Sigmoid colon (tissue), 7 donors: ENCODE measurements around the gene FBLN7. TPM values are rescaled to one million over a fixed set of nuclear protein-coding genes. Genes with fewer than 3 reads are reported as not detected.
A peak's percentile ranks its signal among the peaks of the same experiment; 100 is the strongest.

Source experiments
- DNase-seq: peaks from one replicate; pipeline ENCODE4 v3.0.0-alpha.2; 2019
- H3K27ac ChIP-seq, 4 donors: fragments of 200-600 bp; sonication (generic); one replicate each; pipeline ENCODE4 v1.5.1; 2016 to 2019; ENCODE audit warnings: mild to moderate bottlenecking in 1 of 4
- H3K27me3 ChIP-seq, 3 donors: fragments of 200-600 bp; sonication (generic); one replicate each; pipeline ENCODE4 v1.5.1; 2019; ENCODE audit warnings: mild to moderate bottlenecking in 1 of 3
- H3K36me3 ChIP-seq, 4 donors: fragments of 200-600 bp; sonication (generic); one replicate each; pipeline ENCODE4 v1.5.1; 2016 to 2019
- H3K4me1 ChIP-seq, 4 donors: fragments of 200-600 bp; sonication (generic); one replicate each; pipeline ENCODE4 v1.5.1; 2017 to 2019
- H3K4me3 ChIP-seq, 4 donors: fragments of 200-600 bp; sonication (generic); one replicate each; pipeline ENCODE4 v1.5.1; 2017 to 2019; ENCODE audit warnings: mild to moderate bottlenecking in 2 of 4, moderate library complexity in 1 of 4
- H3K9me3 ChIP-seq, 4 donors: fragments of 200-600 bp in 3 of 4; sonication (generic) in 3 of 4; one replicate each; pipeline versions ENCODE4 v1.5.1 to v1.6.1; 2013 to 2019
- EP300 ChIP-seq, 4 donors: sonication (generic); formaldehyde crosslinking; IDR thresholded peaks; one replicate each; pipeline ENCODE4 v1.6.1; 2017; ENCODE audit warnings: antibody characterized with exemption in 4 of 4
- POLR2A ChIP-seq, 2 donors: fragments of 450-650 bp; IDR thresholded peaks; one replicate each; pipeline ENCODE4 v1.6.1; 2016; ENCODE audit warnings: antibody characterized with exemption in 2 of 2, mild to moderate bottlenecking in 2 of 2, moderate library complexity in 2 of 2
- POLR2AphosphoS5 ChIP-seq, 4 donors: sonication (generic); formaldehyde crosslinking; IDR thresholded peaks; one replicate each; pipeline ENCODE4 v1.6.1; 2017; ENCODE audit warnings: antibody characterized with exemption in 4 of 4
- WGBS, 2 donors: extraction: QIAGEN DNeasy Blood & Tissue Kit; methylation state at CpG; one replicate each; pipeline ENCODE4 v1.1.7; 2013; 5-methylcytosine and 5-hydroxymethylcytosine counted together
- intact Hi-C: fragments of 100-400 bp; cut with DNase I; formaldehyde crosslinking; loops from one replicate; pipeline ENCODE4 v1.15.1; 2023
- polyA plus RNA-seq, 3 donors: library from polyadenylated mRNA; stranded (reverse); fragments of 200-250 nt; gene quantifications; one replicate each; pipeline ENCODE4 v1.2.3, GENCODE V29; 2013
- total RNA-seq, 4 donors: library from RNA; depleted of rRNA; stranded (reverse); fragments of >200 nt; gene quantifications; one replicate each; pipeline ENCODE4 v1.1.0, GENCODE V29; 2016
- TF ChIP-seq, protein P1 (sequence below), 4 experiments: fragments of 450-650 bp in 3 of 4; fragments of 200-600 bp in 1 of 4; IDR thresholded peaks; one replicate each; pipeline ENCODE4 v1.5.1; 2016 to 2019; ENCODE audit warnings: antibody characterized with exemption in 4 of 4, mild to moderate bottlenecking in 3 of 4, moderate library complexity in 2 of 4
- donor health status: healthy with polysubstance abuse.
- donor health status: Bipolar disorder and iron deficiency.
- donor health status: healthy.

FBLN7 gene
- total and polyA plus RNA-seq, 7 donors: 0.95 to 3.3 (median 1.1) TPM; not detected in 2

DNA sequence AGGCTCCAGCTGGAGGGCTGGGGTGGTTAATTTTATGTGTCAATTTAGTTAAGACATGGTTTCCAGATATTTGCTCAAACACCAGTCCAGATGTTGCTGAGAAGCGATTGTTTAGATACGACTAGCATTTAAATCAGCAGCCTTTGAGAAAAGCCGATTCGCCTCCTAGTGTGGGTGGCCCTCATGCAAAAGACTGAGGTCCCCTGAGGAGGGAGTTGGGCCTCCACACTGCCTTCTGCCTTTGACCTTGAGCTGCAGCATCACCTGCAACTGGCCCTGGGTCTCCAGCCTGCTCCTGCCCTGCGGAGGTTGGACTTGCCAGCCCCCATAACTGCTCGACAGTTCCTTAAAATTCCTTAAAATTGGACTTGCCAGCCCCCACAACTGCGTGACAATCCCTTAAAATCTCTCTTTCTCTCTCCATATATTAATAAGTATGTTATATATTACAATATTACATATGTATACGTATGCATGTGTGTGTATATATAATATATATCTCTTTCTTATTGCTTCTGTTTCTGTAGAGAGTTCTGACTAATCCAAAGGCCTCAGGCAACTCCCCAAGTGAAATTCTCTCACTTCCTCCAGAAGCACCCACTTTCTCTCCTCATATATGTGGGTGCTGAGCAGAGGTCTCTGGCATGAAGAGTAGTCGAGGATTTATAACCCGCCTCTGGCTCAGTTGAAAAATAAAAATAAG, 14.4 kb downstream of the FBLN7 start:
- intact Hi-C loops: no loop called here
- WGBS, 2 donors: 89 to 92% methylated on average over 10 of the region's 10 CpGs
- TF ChIP-seq, protein P1, sequence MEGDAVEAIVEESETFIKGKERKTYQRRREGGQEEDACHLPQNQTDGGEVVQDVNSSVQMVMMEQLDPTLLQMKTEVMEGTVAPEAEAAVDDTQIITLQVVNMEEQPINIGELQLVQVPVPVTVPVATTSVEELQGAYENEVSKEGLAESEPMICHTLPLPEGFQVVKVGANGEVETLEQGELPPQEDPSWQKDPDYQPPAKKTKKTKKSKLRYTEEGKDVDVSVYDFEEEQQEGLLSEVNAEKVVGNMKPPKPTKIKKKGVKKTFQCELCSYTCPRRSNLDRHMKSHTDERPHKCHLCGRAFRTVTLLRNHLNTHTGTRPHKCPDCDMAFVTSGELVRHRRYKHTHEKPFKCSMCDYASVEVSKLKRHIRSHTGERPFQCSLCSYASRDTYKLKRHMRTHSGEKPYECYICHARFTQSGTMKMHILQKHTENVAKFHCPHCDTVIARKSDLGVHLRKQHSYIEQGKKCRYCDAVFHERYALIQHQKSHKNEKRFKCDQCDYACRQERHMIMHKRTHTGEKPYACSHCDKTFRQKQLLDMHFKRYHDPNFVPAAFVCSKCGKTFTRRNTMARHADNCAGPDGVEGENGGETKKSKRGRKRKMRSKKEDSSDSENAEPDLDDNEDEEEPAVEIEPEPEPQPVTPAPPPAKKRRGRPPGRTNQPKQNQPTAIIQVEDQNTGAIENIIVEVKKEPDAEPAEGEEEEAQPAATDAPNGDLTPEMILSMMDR (IDR thresholded peaks at IDR 0.05): no peak
- TF ChIP-seq POLR2A (IDR thresholded peaks at IDR 0.05) (no peak), EP300 (IDR thresholded peaks at IDR 0.05) (no peak), POLR2AphosphoS5 (IDR thresholded peaks at IDR 0.05) (no peak)
- Histone ChIP-seq H3K36me3 (no peaks in the 10 kb centered on the region), H3K27me3 (no peaks in the 10 kb centered on the region), H3K4me3 (no peak overlapping the region), H3K4me1 (peaks cover 0 to 12% (median 5%) of the 10 kb centered on the region in 4 donors), H3K27ac (no peak overlapping the region), H3K9me3 (no peaks in the 10 kb centered on the region)
- DNase-seq: no peak

DNA sequence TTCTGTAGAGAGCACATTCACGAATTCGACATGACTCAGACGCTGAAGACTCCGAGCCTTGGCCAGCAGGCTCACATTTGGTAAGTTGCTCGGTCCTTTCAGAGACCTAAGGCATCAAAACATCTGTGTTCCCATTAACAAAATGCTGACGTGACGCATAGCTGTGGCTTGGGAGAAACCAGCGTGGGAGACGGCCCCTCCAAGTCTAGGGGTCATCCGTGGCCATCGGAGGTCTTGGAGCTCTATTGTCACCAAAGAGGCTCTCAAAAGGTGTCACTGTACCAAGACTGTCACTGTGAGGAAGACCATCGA, 14.9 kb downstream of the FBLN7 start:
- Histone ChIP-seq H3K9me3 (no peaks in the 10 kb centered on the region), H3K4me3 (no peak overlapping the region), H3K36me3 (no peaks in the 10 kb centered on the region), H3K27me3 (no peaks in the 10 kb centered on the region), H3K4me1 (peaks cover 0 to 12% (median 5%) of the 10 kb centered on the region in 4 donors), H3K27ac (no peak overlapping the region)
- intact Hi-C loops: no loop called here
- no peak for TF ChIP-seq POLR2A (IDR thresholded peaks at IDR 0.05)
- no peak for TF ChIP-seq POLR2AphosphoS5 (IDR thresholded peaks at IDR 0.05)
- 91 to 95% methylated on average over 12 of the region's 12 CpGs for WGBS, 2 donors
- DNase-seq: peak; percentile 38

DNA sequence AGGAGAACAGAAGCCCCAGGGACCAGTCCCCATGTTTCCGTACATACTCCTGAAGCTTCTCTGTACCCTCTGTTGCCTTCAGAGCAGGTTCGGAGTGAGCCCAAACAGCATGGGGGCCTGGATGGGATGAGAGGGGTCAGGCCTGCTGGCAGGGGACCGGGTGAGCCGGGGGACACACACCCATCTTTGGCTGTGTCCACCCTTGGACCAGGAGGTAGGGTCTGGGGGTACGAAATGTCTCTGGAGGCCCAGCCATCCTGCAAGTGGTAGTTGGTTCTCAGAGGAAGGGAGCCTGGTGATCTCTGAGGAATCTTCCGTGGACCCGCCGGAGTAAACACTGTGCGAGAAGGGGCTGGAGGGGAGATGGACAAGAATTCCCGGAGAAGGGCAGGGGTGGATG, 15.3 kb downstream of the FBLN7 start:
- Histone ChIP-seq H3K27me3 (no peaks in the 10 kb centered on the region), H3K27ac (no peak overlapping the region), H3K9me3 (no peaks in the 10 kb centered on the region), H3K36me3 (no peaks in the 10 kb centered on the region), H3K4me1 (peaks cover 0 to 12% (median 5%) of the 10 kb centered on the region in 4 donors), H3K4me3 (no peak overlapping the region)
- intact Hi-C loops: no loop called here
- 96% methylated on average over 10 of the region's 10 CpGs for WGBS, 2 donors
- peak; percentile 19 for DNase-seq
- TF ChIP-seq EP300 (IDR thresholded peaks at IDR 0.05): no peak

DNA sequence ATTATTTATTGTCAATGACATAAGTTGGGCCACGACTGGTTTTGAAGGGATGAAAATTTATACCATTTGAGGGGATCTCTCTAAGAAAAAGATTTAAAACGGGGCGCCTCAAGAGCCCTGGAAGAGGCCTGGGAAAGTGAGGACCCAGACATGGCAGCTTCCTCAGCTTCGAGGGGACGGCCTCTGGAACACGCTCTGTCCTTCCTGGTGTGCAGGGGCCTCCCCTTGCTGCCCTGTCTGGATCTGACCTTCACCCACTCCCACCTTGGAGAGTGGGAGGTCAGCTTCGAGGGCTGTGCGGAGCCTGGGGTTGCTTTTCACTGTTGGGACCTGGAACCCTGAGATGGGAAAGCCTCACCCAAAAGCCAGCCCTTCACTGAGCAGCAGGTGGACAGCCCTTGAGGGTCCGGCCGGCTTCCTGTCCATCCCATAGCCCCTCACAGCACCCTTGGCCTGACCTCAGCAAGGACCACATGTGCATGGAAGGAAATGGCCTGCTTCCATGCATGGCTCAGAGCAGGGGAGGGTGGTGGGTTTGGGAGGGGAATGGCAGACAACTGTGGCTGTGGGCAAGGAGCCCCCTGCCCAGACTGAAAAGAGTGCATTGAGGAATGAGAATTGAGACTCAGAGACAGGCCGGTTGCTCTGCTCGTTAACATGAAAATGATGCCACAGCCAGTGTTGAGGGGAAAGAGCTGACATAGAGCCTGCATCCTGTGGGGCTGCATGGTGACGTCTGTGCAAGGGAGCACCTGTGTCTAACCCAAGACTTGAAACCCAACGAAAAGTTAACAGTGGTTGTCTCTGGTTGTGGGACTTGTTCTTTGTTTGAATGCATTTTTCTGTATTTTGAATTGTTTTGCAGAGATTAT, 16.3 kb downstream of the FBLN7 start:
- peaks cover 0 to 12% (median 5%) of the 10 kb centered on the region in 4 donors for H3K4me1 ChIP-seq
- H3K27me3 ChIP-seq: no peaks in the 10 kb centered on the region
- WGBS, 2 donors: 79 to 87% methylated on average over 14 of the region's 14 CpGs
- intact Hi-C loops: no loop called here
- no peaks in the 10 kb centered on the region for H3K9me3 ChIP-seq
- DNase-seq: no peak
- H3K36me3 ChIP-seq: no peaks in the 10 kb centered on the region
- H3K27ac ChIP-seq: no peak overlapping the region
- TF ChIP-seq POLR2AphosphoS5 (IDR thresholded peaks at IDR 0.05): no peak
- no peak for TF ChIP-seq EP300 (IDR thresholded peaks at IDR 0.05)
- TF ChIP-seq POLR2A (IDR thresholded peaks at IDR 0.05): no peak
- TF ChIP-seq, protein P1 (IDR thresholded peaks at IDR 0.05): no peak
- H3K4me3 ChIP-seq: no peak overlapping the region

DNA sequence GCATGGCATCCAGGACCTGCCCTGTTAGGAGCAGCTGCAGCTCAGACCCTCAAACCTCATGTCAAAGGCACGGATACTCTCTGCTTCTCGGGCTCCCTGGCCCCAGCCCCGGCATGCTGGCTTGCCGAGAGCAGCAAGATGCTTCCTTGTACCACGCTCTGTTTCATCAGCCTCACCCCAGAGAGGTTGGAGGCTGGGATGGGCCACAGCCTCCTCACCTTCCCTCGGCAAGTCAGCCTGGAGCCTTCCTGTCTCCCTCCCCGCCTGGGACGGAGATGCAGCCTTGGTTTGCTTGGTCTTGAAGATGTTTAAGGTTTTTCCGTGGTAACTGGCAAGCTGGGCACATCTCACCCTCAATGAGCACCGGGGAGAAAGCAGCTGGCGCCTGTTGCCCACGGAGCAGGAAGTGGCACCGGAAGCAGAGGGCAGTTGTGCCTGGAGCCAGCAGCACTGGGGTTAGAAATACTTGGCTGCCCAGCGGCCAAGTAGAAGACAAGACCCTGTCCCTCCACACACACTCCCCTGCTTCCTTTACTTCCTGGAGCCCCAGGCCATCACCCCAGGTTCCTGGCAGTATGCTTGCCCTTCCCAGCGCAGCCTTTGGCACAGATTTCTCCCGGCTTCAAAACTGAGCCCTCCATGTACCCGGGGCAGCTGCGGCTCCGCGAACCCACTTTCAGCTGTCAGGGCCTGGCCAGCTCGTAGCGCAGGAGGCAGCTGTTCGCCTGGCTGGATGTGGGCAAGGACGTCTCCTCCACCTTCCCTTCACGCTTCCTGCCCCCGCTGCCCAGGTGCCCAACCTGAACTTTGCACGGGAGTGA, 17.4 kb downstream of the FBLN7 start:
- WGBS, 2 donors: 58 to 73% methylated on average over 27 of the region's 27 CpGs
- Histone ChIP-seq H3K9me3 (no peaks in the 10 kb centered on the region), H3K27me3 (no peaks in the 10 kb centered on the region), H3K27ac (no peak overlapping the region), H3K4me1 (peaks cover 0 to 5% (median 1%) of the 10 kb centered on the region in 4 donors), H3K4me3 (no peak overlapping the region), H3K36me3 (no peaks in the 10 kb centered on the region)
- intact Hi-C loops: no loop called here
- TF ChIP-seq POLR2A (IDR thresholded peaks at IDR 0.05): no peak
- no peak for DNase-seq
